Endothelial cell of umbilical vein (primary cell): Measurements from ENCODE around the gene SLC19A1. TPM values are rescaled to one million over a fixed set of nuclear protein-coding genes. Genes with fewer than 3 reads are reported as not detected.

Experiments used
- BruUV-seq: library from RNA; stranded (reverse); fragments of 400-500 nt; replicated peaks from 2 replicates; lab custom pipeline; 2021; lab: Mats Ljungman, UMichigan
- CTCF ChIA-PET: fragments of 300-600, 350-600 bp; sonication (Branson Sonifier 250); formaldehyde crosslinking; loops from one replicate; lab custom pipeline; 2021; ENCODE audit warnings: antibody characterized with exemption, inconsistent platforms; lab: Charles Lee
- POLR2A ChIA-PET: fragments of 300-600, 350-600 bp; sonication (Branson Sonifier 250); formaldehyde crosslinking; loops from one replicate; lab custom pipeline; 2021; ENCODE audit warnings: antibody characterized with exemption, inconsistent platforms; lab: Charles Lee
- DNase-seq: peaks from one replicate; pipeline ENCODE4 v3.0.0-alpha.2; 2011; ENCODE audit warnings: low read depth, low spot score
- FAIRE-seq: peaks from 2 replicates; lab custom pipeline; 2011; peaks lifted over from hg19 to GRCh38; lab: Jason Lieb, UNC
- H2AFZ ChIP-seq: 2 replicates; pipeline ENCODE4 v1.6.0; 2012; ENCODE audit warnings: low read depth, low read length, control low read depth, inconsistent platforms
- H3K27ac ChIP-seq: 2 replicates; pipeline ENCODE4 v1.5.1; 2011; ENCODE audit warnings: low read depth, mild to moderate bottlenecking, control low read depth, low read length, moderate library complexity; ENCODE audit not compliant: insufficient read depth
- H3K27me3 ChIP-seq, 2 experiments: 2 replicates each; pipeline versions ENCODE4 v1.6.0 to v1.6.1; 2011; ENCODE audit warnings: low read length in 2 of 2, mixed read lengths in 1 of 2; ENCODE audit not compliant: control insufficient read depth in 2 of 2, insufficient read depth in 2 of 2
- H3K36me3 ChIP-seq, 2 experiments: 2 replicates in 1 of 2; 3 replicates in 1 of 2; pipeline ENCODE4 v1.5.1; 2011; ENCODE audit warnings: low read length in 2 of 2, mild to moderate bottlenecking in 1 of 2, moderate library complexity in 1 of 2; ENCODE audit not compliant: control insufficient read depth in 2 of 2, insufficient read depth in 2 of 2; ENCODE audit errors: extremely low read depth in 1 of 2
- H3K4me1 ChIP-seq: 3 replicates; pipeline ENCODE4 v1.5.1; 2011; ENCODE audit warnings: mild to moderate bottlenecking, low read length; ENCODE audit not compliant: control insufficient read depth, insufficient read depth; ENCODE audit errors: extremely low read depth
- H3K4me2 ChIP-seq: 2 replicates; pipeline ENCODE4 v1.6.1; 2011; ENCODE audit warnings: low read length, control low read depth, mixed read lengths; ENCODE audit not compliant: insufficient read depth
- H3K4me3 ChIP-seq, 3 experiments: fragments of 200-600 bp in 1 of 3; sonication (generic), shearing (Covaris generic) in 1 of 3; replicated peaks in 1 of 3; 2 replicates each; pipeline ENCODE4 v1.5.1; 2011 to 2016; ENCODE audit warnings: control low read depth in 3 of 3, low read length in 3 of 3, mild to moderate bottlenecking in 2 of 3, inconsistent platforms in 1 of 3, low read depth in 1 of 3, moderate library complexity in 1 of 3; ENCODE audit not compliant: insufficient read depth in 1 of 3
- H3K79me2 ChIP-seq: 2 replicates; pipeline ENCODE4 v1.6.0; 2012; ENCODE audit warnings: low read length, inconsistent platforms; ENCODE audit not compliant: control insufficient read depth, insufficient read depth
- H3K9ac ChIP-seq: replicated peaks from 2 replicates; pipeline ENCODE3; 2011; ENCODE audit warnings: low read length, control low read depth; ENCODE audit not compliant: insufficient read depth; ENCODE audit errors: extremely low read depth
- H3K9me1 ChIP-seq: replicated peaks from 3 replicates; pipeline ENCODE4 v1.6.0; 2011; ENCODE audit warnings: mild to moderate bottlenecking, low read length; ENCODE audit not compliant: control insufficient read depth, insufficient read depth; ENCODE audit errors: extremely low read depth
- H3K9me3 ChIP-seq: replicated peaks from 2 replicates; pipeline ENCODE4 v1.5.1; 2012; ENCODE audit warnings: low read length, inconsistent platforms; ENCODE audit not compliant: control insufficient read depth, insufficient read depth
- H4K20me1 ChIP-seq: replicated peaks from 2 replicates; pipeline ENCODE3; 2011; ENCODE audit warnings: mild to moderate bottlenecking, low read length; ENCODE audit not compliant: control insufficient read depth, insufficient read depth; ENCODE audit errors: extremely low read depth
- CTCF ChIP-seq, 2 donors: IDR thresholded peaks; 1 replicate in 1 of 2; 2 replicates in 1 of 2; pipeline ENCODE4 v1.5.1; 2011; ENCODE audit warnings: low read length in 2 of 2, mild to moderate bottlenecking in 2 of 2, moderate library complexity in 2 of 2, control low read depth in 1 of 2, inconsistent platforms in 1 of 2, low read depth in 1 of 2; ENCODE audit not compliant: insufficient read depth in 1 of 2; ENCODE audit errors: extremely low read depth in 1 of 2
- EZH2 ChIP-seq: IDR thresholded peaks from 2 replicates; pipeline ENCODE4 v1.6.1; 2012; ENCODE audit warnings: borderline replicate concordance, low read depth, mild to moderate bottlenecking, moderate library complexity, low read length, inconsistent platforms; ENCODE audit not compliant: severe bottlenecking
- FOS ChIP-seq: IDR thresholded peaks from 2 replicates; pipeline ENCODE4 v1.6.1; 2011; ENCODE audit warnings: mild to moderate bottlenecking, low read length, moderate library complexity, borderline replicate concordance; ENCODE audit not compliant: insufficient read depth
- GATA2 ChIP-seq: IDR thresholded peaks from 2 replicates; pipeline ENCODE4 v1.7.0; 2011; ENCODE audit warnings: low read depth, mild to moderate bottlenecking, moderate library complexity, mixed read lengths, low read length; ENCODE audit not compliant: insufficient read length, insufficient read depth
- JUN ChIP-seq: IDR thresholded peaks from 2 replicates; pipeline ENCODE4 v1.6.1; 2011; ENCODE audit warnings: borderline replicate concordance, low read depth; ENCODE audit not compliant: insufficient read length, insufficient read depth
- MAX ChIP-seq: IDR thresholded peaks from 2 replicates; pipeline ENCODE4 v1.6.1; 2011; ENCODE audit not compliant: insufficient read depth, insufficient read length
- MYC ChIP-seq: IDR thresholded peaks from one replicate; pipeline ENCODE4 v1.6.1; 2011; ENCODE audit warnings: mild to moderate bottlenecking, low read depth, low read length
- POLR2A ChIP-seq: IDR thresholded peaks from 2 replicates; pipeline ENCODE4 v1.6.1; 2012; ENCODE audit warnings: low read depth, mild to moderate bottlenecking, control low read depth, low read length
- POLR2AphosphoS5 ChIP-seq: IDR thresholded peaks from 2 replicates; pipeline ENCODE4 v1.6.1; 2012; ENCODE audit warnings: low read depth, mild to moderate bottlenecking, control low read depth, low read length, moderate library complexity; ENCODE audit not compliant: insufficient read depth
- dilution Hi-C: fragments of 300-500 bp; cut with MboI; formaldehyde crosslinking; loops from one replicate; pipeline ENCODE4 v1.15.0; 2019; ENCODE audit warnings: low sequenced_read_pairs; ENCODE audit not compliant: extremely low pct_ligation_motif_present
- intact Hi-C: fragments of 100-400 bp; cut with micrococcal nuclease; formaldehyde crosslinking; loops from one replicate; pipeline ENCODE4 v1.10.0; 2022
- polyA plus RNA-seq, 4 experiments: library from polyadenylated mRNA; depleted of rRNA in 3 of 4; stranded (reverse) in 3 of 4; unstranded in 1 of 4; fragments of >200 nt; gene quantifications; 2 replicates each; pipeline versions ENCODE4 v1.2.1 to v1.2.3, GENCODE V29; 2011 to 2012; ENCODE audit warnings: missing spikeins in 1 of 4
- total RNA-seq: library from RNA; stranded (reverse); gene quantifications from 2 replicates; pipeline ENCODE4 v1.2.3, GENCODE V29; 2021

The SLC19A1 gene
- total and polyA plus RNA-seq, 2 donors (not counting 3 experiments of a cell fraction or from before 2014, with no cell fraction given), result 36.3 to 54.6 TPM

GRCh38 chr21:45591619-45592207 is 49.5 kb upstream of the SLC19A1 start:
- H3K4me3 ChIP-seq, result no peak overlapping the region
- no peak overlapping the region for H2AFZ ChIP-seq
- FAIRE-seq, result no peak
- TF ChIP-seq GATA2, result no peak
- no peak for TF ChIP-seq EZH2
- no peak for TF ChIP-seq CTCF (IDR thresholded peaks at IDR 0.05; ENCODE audit: extremely low read depth in 1 of 2, insufficient read depth in 1 of 2, low read depth in 1 of 2, low read length in 2 of 2)
- no peak for TF ChIP-seq FOS
- TF ChIP-seq POLR2AphosphoS5, result no peak
- no peak for TF ChIP-seq MAX
- no peak for TF ChIP-seq MYC
- no peak for TF ChIP-seq JUN
- TF ChIP-seq POLR2A, result no peak
- no peaks in the 10 kb centered on the region for H3K79me2 ChIP-seq
- no peak overlapping the region for H3K4me2 ChIP-seq
- H3K27ac ChIP-seq, result no peak overlapping the region
- ChIA-PET CTCF (interaction anchor here (1.0 to 1.2 kb wide), 4 partner anchors 15 to 452 kb away, joined by 3 to 10 read pairs (median 4); no protein-coding TSS in a partner anchor), POLR2A (interaction anchor here (1.1 kb wide), 1 partner anchor 304 kb away, joined by 9 read pairs; the partner anchor contains the start of gene POFUT2)
- dilution Hi-C loops, result no loop called here
- peaks cover 7% of the 10 kb centered on the region for H3K4me1 ChIP-seq
- no peak overlapping the region for H3K9ac ChIP-seq
- no peak for DNase-seq
- no peaks in the 10 kb centered on the region for H3K36me3 ChIP-seq
- intact Hi-C loops, result loop anchor here (2.0 to 10.0 kb wide), 2 partner anchors 51 to 447 kb away; partner anchors contain the start of gene PCBP3
- no peaks in the 10 kb centered on the region for H3K9me1 ChIP-seq
- H4K20me1 ChIP-seq, result no peaks in the 10 kb centered on the region
- peaks cover 9 to 10% of the 10 kb centered on the region in 2 experiments for H3K27me3 ChIP-seq
- H3K9me3 ChIP-seq, result no peaks in the 10 kb centered on the region
- BruUV-seq, result no TSS peak
